ENCODE data around the gene DISP3. TPM values are rescaled to one million over a fixed set of nuclear protein-coding genes. Genes with fewer than 3 reads are reported as not detected.

DISP3 gene
- total and polyA plus RNA-seq, 2 of the 13 experiments (the other 11 are each of a cell fraction or from before 2014, with no cell fraction given), result 0.08 to 0.13 TPM

DNA sequence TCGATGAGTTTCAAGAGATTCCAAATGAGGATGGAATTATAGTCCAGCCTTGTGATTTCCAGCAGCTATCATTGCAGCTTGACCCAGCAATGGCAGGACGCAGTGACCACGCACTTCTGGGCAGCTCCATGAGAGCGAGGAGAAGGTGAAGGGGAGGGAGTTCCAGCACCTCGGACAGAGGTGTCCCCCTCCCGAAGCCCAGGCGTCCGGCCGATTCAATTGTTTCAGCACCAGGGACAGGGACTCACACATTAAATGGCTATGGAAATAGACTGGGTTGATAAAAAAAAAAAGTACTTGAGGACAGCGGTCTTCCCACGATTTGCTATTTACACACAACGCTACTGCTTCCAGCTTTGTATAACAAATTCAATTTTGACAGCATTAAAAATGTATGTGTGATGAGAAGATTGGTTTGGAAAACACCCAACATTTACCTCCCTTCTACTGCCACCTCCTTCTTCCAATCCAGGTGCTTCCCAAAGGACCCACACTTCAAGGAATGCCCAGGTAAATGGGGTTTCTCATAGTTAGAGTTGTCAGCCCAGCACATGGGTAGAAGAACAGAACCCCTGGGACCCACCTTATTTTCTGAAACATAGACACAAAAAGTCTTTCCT, 71.8 kb downstream of the DISP3 start (continued):
- TF ChIP-seq GTF2F1 (IDR thresholded peaks at IDR 0.05; ENCODE audit: low read length) (no peak), CHCHD3 (CRISPR knock-in tag; IDR thresholded peaks at IDR 0.05) (peak; percentile 87; the same call in 1 of the 2 replicates), MTA3 (CRISPR knock-in tag; IDR thresholded peaks at IDR 0.05) (no peak), RNF2 (conservative IDR thresholded peaks at IDR 0.05; ENCODE audit: low read depth) (no peak), U2AF2 (IDR thresholded peaks at IDR 0.05; ENCODE audit: low read depth, low read length) (no peak), ZNF337 (CRISPR knock-in tag; IDR thresholded peaks at IDR 0.05; ENCODE audit: borderline replicate concordance, low read depth) (peak; percentile 89; the same call in 1 of the 2 replicates), KAT8 (CRISPR knock-in tag; IDR thresholded peaks at IDR 0.05) (peak; percentile 79), AGO2 (optimal IDR thresholded peaks at IDR 0.05; ENCODE audit: low read depth, low read length) (no peak), SOX13 (IDR thresholded peaks at IDR 0.05) (no peak), SOX13 (CRISPR knock-in tag; conservative IDR thresholded peaks at IDR 0.05 in 1 of 2, IDR thresholded peaks at IDR 0.05 in 1 of 2) (peak in 1 of 2 experiments; percentile 77; a peak in 2 of 4 replicates), KAT7 (CRISPR knock-in tag; IDR thresholded peaks at IDR 0.05; ENCODE audit: borderline replicate concordance) (no peak), SNAPC2 (CRISPR knock-in tag; IDR thresholded peaks at IDR 0.05) (peak; percentile 76; the same call in 1 of the 2 replicates)
- TF ChIP-seq, protein P1, sequence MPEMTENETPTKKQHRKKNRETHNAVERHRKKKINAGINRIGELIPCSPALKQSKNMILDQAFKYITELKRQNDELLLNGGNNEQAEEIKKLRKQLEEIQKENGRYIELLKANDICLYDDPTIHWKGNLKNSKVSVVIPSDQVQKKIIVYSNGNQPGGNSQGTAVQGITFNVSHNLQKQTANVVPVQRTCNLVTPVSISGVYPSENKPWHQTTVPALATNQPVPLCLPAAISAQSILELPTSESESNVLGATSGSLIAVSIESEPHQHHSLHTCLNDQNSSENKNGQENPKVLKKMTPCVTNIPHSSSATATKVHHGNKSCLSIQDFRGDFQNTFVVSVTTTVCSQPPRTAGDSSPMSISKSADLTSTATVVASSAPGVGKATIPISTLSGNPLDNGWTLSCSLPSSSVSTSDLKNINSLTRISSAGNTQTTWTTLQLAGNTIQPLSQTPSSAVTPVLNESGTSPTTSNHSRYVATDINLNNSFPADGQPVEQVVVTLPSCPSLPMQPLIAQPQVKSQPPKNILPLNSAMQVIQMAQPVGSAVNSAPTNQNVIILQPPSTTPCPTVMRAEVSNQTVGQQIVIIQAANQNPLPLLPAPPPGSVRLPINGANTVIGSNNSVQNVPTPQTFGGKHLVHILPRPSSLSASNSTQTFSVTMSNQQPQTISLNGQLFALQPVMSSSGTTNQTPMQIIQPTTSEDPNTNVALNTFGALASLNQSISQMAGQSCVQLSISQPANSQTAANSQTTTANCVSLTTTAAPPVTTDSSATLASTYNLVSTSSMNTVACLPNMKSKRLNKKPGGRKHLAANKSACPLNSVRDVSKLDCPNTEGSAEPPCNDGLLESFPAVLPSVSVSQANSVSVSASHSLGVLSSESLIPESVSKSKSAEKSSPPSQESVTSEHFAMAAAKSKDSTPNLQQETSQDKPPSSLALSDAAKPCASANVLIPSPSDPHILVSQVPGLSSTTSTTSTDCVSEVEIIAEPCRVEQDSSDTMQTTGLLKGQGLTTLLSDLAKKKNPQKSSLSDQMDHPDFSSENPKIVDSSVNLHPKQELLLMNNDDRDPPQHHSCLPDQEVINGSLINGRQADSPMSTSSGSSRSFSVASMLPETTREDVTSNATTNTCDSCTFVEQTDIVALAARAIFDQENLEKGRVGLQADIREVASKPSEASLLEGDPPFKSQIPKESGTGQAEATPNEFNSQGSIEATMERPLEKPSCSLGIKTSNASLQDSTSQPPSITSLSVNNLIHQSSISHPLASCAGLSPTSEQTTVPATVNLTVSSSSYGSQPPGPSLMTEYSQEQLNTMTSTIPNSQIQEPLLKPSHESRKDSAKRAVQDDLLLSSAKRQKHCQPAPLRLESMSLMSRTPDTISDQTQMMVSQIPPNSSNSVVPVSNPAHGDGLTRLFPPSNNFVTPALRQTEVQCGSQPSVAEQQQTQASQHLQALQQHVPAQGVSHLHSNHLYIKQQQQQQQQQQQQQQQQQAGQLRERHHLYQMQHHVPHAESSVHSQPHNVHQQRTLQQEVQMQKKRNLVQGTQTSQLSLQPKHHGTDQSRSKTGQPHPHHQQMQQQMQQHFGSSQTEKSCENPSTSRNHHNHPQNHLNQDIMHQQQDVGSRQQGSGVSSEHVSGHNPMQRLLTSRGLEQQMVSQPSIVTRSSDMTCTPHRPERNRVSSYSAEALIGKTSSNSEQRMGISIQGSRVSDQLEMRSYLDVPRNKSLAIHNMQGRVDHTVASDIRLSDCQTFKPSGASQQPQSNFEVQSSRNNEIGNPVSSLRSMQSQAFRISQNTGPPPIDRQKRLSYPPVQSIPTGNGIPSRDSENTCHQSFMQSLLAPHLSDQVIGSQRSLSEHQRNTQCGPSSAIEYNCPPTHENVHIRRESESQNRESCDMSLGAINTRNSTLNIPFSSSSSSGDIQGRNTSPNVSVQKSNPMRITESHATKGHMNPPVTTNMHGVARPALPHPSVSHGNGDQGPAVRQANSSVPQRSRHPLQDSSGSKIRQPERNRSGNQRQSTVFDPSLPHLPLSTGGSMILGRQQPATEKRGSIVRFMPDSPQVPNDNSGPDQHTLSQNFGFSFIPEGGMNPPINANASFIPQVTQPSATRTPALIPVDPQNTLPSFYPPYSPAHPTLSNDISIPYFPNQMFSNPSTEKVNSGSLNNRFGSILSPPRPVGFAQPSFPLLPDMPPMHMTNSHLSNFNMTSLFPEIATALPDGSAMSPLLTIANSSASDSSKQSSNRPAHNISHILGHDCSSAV (CRISPR knock-in tag; IDR thresholded peaks at IDR 0.05; ENCODE audit: borderline replicate concordance), result no peak
- TF ChIP-seq, protein P2, sequence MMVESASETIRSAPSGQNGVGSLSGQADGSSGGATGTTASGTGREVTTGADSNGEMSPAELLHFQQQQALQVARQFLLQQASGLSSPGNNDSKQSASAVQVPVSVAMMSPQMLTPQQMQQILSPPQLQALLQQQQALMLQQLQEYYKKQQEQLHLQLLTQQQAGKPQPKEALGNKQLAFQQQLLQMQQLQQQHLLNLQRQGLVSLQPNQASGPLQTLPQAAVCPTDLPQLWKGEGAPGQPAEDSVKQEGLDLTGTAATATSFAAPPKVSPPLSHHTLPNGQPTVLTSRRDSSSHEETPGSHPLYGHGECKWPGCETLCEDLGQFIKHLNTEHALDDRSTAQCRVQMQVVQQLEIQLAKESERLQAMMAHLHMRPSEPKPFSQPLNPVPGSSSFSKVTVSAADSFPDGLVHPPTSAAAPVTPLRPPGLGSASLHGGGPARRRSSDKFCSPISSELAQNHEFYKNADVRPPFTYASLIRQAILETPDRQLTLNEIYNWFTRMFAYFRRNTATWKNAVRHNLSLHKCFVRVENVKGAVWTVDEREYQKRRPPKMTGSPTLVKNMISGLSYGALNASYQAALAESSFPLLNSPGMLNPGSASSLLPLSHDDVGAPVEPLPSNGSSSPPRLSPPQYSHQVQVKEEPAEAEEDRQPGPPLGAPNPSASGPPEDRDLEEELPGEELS (CRISPR knock-in tag; IDR thresholded peaks at IDR 0.05), result peak; percentile 71
- TF ChIP-seq, protein P3, sequence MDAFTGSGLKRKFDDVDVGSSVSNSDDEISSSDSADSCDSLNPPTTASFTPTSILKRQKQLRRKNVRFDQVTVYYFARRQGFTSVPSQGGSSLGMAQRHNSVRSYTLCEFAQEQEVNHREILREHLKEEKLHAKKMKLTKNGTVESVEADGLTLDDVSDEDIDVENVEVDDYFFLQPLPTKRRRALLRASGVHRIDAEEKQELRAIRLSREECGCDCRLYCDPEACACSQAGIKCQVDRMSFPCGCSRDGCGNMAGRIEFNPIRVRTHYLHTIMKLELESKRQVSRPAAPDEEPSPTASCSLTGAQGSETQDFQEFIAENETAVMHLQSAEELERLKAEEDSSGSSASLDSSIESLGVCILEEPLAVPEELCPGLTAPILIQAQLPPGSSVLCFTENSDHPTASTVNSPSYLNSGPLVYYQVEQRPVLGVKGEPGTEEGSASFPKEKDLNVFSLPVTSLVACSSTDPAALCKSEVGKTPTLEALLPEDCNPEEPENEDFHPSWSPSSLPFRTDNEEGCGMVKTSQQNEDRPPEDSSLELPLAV (CRISPR knock-in tag; conservative IDR thresholded peaks at IDR 0.05; ENCODE audit: low read depth), result no peak
- TF ChIP-seq, protein P4, sequence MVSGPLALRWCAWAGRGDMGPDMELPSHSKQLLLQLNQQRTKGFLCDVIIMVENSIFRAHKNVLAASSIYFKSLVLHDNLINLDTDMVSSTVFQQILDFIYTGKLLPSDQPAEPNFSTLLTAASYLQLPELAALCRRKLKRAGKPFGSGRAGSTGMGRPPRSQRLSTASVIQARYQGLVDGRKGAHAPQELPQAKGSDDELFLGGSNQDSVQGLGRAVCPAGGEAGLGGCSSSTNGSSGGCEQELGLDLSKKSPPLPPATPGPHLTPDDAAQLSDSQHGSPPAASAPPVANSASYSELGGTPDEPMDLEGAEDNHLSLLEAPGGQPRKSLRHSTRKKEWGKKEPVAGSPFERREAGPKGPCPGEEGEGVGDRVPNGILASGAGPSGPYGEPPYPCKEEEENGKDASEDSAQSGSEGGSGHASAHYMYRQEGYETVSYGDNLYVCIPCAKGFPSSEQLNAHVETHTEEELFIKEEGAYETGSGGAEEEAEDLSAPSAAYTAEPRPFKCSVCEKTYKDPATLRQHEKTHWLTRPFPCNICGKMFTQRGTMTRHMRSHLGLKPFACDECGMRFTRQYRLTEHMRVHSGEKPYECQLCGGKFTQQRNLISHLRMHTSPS (CRISPR knock-in tag; IDR thresholded peaks at IDR 0.05; ENCODE audit: low read depth), result no peak

All from HepG2 (cell line).